ENCODE results near the gene RNF180.

DNA sequence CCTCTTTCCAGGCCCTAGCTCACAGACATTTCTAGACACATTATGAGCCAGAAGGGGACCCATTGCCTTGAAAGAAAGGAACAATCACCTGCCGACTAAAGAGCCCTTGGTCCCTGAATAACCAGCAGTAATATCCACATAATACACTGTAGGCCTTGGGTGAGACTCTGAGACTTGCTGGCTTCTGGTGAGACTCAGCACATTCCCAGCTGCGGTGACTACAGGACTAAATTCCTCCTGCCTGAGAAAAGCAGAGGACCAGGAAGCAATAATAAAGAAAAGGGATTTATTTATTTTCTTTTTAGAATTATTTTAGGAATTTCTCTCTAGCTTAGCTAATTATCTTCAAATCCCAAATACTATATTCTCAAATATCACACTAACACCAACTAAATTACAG is 252.4 kb downstream of the RNF180 start:
- TF ChIP-seq, protein P1, sequence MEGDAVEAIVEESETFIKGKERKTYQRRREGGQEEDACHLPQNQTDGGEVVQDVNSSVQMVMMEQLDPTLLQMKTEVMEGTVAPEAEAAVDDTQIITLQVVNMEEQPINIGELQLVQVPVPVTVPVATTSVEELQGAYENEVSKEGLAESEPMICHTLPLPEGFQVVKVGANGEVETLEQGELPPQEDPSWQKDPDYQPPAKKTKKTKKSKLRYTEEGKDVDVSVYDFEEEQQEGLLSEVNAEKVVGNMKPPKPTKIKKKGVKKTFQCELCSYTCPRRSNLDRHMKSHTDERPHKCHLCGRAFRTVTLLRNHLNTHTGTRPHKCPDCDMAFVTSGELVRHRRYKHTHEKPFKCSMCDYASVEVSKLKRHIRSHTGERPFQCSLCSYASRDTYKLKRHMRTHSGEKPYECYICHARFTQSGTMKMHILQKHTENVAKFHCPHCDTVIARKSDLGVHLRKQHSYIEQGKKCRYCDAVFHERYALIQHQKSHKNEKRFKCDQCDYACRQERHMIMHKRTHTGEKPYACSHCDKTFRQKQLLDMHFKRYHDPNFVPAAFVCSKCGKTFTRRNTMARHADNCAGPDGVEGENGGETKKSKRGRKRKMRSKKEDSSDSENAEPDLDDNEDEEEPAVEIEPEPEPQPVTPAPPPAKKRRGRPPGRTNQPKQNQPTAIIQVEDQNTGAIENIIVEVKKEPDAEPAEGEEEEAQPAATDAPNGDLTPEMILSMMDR (IDR thresholded peaks at IDR 0.05): no peak
- TF ChIP-seq EZH2 (IDR thresholded peaks at IDR 0.05; ENCODE audit: borderline replicate concordance, insufficient read depth, low read depth, low read length, poor library complexity, severe bottlenecking): no peak
